Sigmoid colon (tissue), 7 donors: Measurements from ENCODE around the gene GNPDA1. TPM values are rescaled to one million over a fixed set of nuclear protein-coding genes. Genes with fewer than 3 reads are reported as not detected.

ENCODE experiments used
- DNase-seq: peaks from one replicate; pipeline ENCODE4 v3.0.0-alpha.2; 2019
- H3K27ac ChIP-seq, 4 donors: fragments of 200-600 bp; sonication (generic); one replicate each; pipeline ENCODE4 v1.5.1; 2016 to 2019; ENCODE audit warnings: mild to moderate bottlenecking in 1 of 4
- H3K27me3 ChIP-seq, 3 donors: fragments of 200-600 bp; sonication (generic); one replicate each; pipeline ENCODE4 v1.5.1; 2019; ENCODE audit warnings: mild to moderate bottlenecking in 1 of 3
- H3K36me3 ChIP-seq, 4 donors: fragments of 200-600 bp; sonication (generic); one replicate each; pipeline ENCODE4 v1.5.1; 2016 to 2019
- H3K4me1 ChIP-seq, 4 donors: fragments of 200-600 bp; sonication (generic); one replicate each; pipeline ENCODE4 v1.5.1; 2017 to 2019
- H3K4me3 ChIP-seq, 4 donors: fragments of 200-600 bp; sonication (generic); one replicate each; pipeline ENCODE4 v1.5.1; 2017 to 2019; ENCODE audit warnings: mild to moderate bottlenecking in 2 of 4, moderate library complexity in 1 of 4
- H3K9me3 ChIP-seq, 4 donors: fragments of 200-600 bp in 3 of 4; sonication (generic) in 3 of 4; one replicate each; pipeline versions ENCODE4 v1.5.1 to v1.6.1; 2013 to 2019
- EP300 ChIP-seq, 4 donors: sonication (generic); formaldehyde crosslinking; IDR thresholded peaks; one replicate each; pipeline ENCODE4 v1.6.1; 2017; ENCODE audit warnings: antibody characterized with exemption in 4 of 4
- POLR2A ChIP-seq, 2 donors: fragments of 450-650 bp; IDR thresholded peaks; one replicate each; pipeline ENCODE4 v1.6.1; 2016; ENCODE audit warnings: antibody characterized with exemption in 2 of 2, mild to moderate bottlenecking in 2 of 2, moderate library complexity in 2 of 2
- POLR2AphosphoS5 ChIP-seq, 4 donors: sonication (generic); formaldehyde crosslinking; IDR thresholded peaks; one replicate each; pipeline ENCODE4 v1.6.1; 2017; ENCODE audit warnings: antibody characterized with exemption in 4 of 4
- WGBS, 2 donors: extraction: QIAGEN DNeasy Blood & Tissue Kit; methylation state at CpG; one replicate each; pipeline ENCODE4 v1.1.7; 2013; 5-methylcytosine and 5-hydroxymethylcytosine counted together
- intact Hi-C: fragments of 100-400 bp; cut with DNase I; formaldehyde crosslinking; loops from one replicate; pipeline ENCODE4 v1.15.1; 2023
- polyA plus RNA-seq, 3 donors: library from polyadenylated mRNA; stranded (reverse); fragments of 200-250 nt; gene quantifications; one replicate each; pipeline ENCODE4 v1.2.3, GENCODE V29; 2013
- total RNA-seq, 4 donors: library from RNA; depleted of rRNA; stranded (reverse); fragments of >200 nt; gene quantifications; one replicate each; pipeline ENCODE4 v1.1.0, GENCODE V29; 2016
- TF ChIP-seq, protein P1 (sequence below), 4 experiments: fragments of 450-650 bp in 3 of 4; fragments of 200-600 bp in 1 of 4; IDR thresholded peaks; one replicate each; pipeline ENCODE4 v1.5.1; 2016 to 2019; ENCODE audit warnings: antibody characterized with exemption in 4 of 4, mild to moderate bottlenecking in 3 of 4, moderate library complexity in 2 of 4
- donor health status: healthy with polysubstance abuse.
- donor health status: Bipolar disorder and iron deficiency.
- donor health status: healthy.

The GNPDA1 gene
- total and polyA plus RNA-seq, 7 donors: 18.6 to 58.1 (median 25.4) TPM

- intact Hi-C loops: loop anchor here (10.0 kb wide), 1 partner anchor 339 kb away; no protein-coding TSS in a partner anchor
- Histone ChIP-seq H3K4me3 (no peak overlapping the region), H3K27ac (peak overlapping the region in 3 of 4 donors; percentile 19 to 62 (median 41)), H3K4me1 (peaks cover 0 to 29% (median 18%) of the 10 kb centered on the region in 4 donors), H3K9me3 (no peaks in the 10 kb centered on the region), H3K36me3 (peaks cover 0 to under 1% (median 0%) of the 10 kb centered on the region in 4 donors), H3K27me3 (no peaks in the 10 kb centered on the region)
- DNase-seq: no peak
- WGBS, 2 donors: 49 to 77% methylated on average over 6 of the region's 6 CpGs
- no peak for TF ChIP-seq EP300 (IDR thresholded peaks at IDR 0.05)
- no peak for TF ChIP-seq POLR2AphosphoS5 (IDR thresholded peaks at IDR 0.05)
- TF ChIP-seq, protein P1, sequence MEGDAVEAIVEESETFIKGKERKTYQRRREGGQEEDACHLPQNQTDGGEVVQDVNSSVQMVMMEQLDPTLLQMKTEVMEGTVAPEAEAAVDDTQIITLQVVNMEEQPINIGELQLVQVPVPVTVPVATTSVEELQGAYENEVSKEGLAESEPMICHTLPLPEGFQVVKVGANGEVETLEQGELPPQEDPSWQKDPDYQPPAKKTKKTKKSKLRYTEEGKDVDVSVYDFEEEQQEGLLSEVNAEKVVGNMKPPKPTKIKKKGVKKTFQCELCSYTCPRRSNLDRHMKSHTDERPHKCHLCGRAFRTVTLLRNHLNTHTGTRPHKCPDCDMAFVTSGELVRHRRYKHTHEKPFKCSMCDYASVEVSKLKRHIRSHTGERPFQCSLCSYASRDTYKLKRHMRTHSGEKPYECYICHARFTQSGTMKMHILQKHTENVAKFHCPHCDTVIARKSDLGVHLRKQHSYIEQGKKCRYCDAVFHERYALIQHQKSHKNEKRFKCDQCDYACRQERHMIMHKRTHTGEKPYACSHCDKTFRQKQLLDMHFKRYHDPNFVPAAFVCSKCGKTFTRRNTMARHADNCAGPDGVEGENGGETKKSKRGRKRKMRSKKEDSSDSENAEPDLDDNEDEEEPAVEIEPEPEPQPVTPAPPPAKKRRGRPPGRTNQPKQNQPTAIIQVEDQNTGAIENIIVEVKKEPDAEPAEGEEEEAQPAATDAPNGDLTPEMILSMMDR (IDR thresholded peaks at IDR 0.05): no peak
- no peak for TF ChIP-seq POLR2A (IDR thresholded peaks at IDR 0.05)
Observed at GRCh38 chr5:142015781-142016533, 3.1 kb upstream of the GNPDA1 start.

- Histone ChIP-seq H3K27me3 (no peaks in the 10 kb centered on the region), H3K4me1 (peaks cover 0 to 29% (median 18%) of the 10 kb centered on the region in 4 donors), H3K27ac (peak overlapping the region in 3 of 4 donors; percentile 19 to 62 (median 41)), H3K9me3 (no peaks in the 10 kb centered on the region), H3K4me3 (no peak overlapping the region), H3K36me3 (peaks cover 0 to 6% (median 0%) of the 10 kb centered on the region in 4 donors)
- TF ChIP-seq POLR2AphosphoS5 (IDR thresholded peaks at IDR 0.05): peak in 1 of 4 donors; percentile 15
- TF ChIP-seq POLR2A (IDR thresholded peaks at IDR 0.05): no peak
- TF ChIP-seq, protein P1 (IDR thresholded peaks at IDR 0.05): peak in 3 of 4 experiments; percentile 11 to 53 (median 32)
- TF ChIP-seq EP300 (IDR thresholded peaks at IDR 0.05): no peak
- intact Hi-C loops: loop anchor here (5.0 to 10.0 kb wide), 2 partner anchors 127 to 340 kb away; no protein-coding TSS in a partner anchor
- 63 to 66% methylated on average over 7 of the region's 7 CpGs for WGBS, 2 donors
- no peak for DNase-seq
Observed at GRCh38 chr5:142014911-142015584, 2.2 kb upstream of the GNPDA1 start.

DNA sequence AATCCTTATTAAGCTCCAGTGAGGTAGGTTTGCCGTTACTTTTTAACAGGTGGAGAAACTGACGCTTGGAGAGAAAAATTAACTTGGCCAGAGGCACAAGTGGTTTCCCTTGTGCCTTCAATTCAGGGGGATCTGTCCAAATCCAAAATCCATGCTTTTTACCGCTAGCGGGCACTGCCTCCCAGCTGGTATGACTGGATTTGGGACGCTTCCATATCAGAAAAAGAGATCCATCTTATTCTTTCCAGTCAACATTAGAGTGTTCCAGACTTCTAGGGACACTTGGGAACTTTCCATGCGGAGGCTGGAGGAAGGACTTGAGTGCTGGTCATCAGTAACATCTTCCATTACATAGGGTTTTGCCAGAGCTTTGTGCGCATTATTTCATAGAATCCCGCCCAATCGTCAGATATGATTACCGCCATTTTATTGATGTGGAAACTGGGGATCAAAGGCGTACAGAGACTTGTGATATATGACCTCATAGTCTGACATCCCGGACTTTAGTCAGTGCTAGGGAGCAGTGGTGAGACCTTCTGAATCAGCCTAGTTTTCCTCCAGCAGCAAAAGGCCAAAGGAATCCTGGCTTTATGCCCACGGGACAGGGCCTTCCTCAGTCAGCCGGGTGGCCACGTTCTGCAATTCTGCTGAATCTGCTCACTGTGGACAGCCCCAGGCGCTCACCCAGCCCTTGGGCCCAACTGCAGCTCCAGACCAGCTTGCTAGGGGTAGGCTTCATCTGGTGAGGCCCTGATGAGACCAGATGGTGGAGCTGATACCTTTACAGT, 1.1 kb upstream of the GNPDA1 start:
- intact Hi-C loops: loop anchor here (2.0 to 10.0 kb wide), 4 partner anchors 45 to 341 kb away; partner anchors contain the start of genes NDFIP1 and RNF14
- Histone ChIP-seq H3K36me3 (peaks cover 0 to 10% (median 0%) of the 10 kb centered on the region in 4 donors), H3K27ac (peak overlapping the region; percentile 83 to 87 (median 86)), H3K4me1 (peaks cover 0 to 29% (median 18%) of the 10 kb centered on the region in 4 donors), H3K9me3 (no peaks in the 10 kb centered on the region), H3K4me3 (no peak overlapping the region), H3K27me3 (no peaks in the 10 kb centered on the region)
- peak; percentile 77 for DNase-seq
- TF ChIP-seq, protein P1 (IDR thresholded peaks at IDR 0.05): no peak
- peak in 1 of 4 donors; percentile 29 for TF ChIP-seq POLR2AphosphoS5 (IDR thresholded peaks at IDR 0.05)
- 82 to 90% methylated on average over 16 of the region's 16 CpGs for WGBS, 2 donors

GRCh38 chr5:142012186-142012785, 541 bp downstream of the GNPDA1 start:
- Histone ChIP-seq H3K36me3 (peaks cover 0 to 25% (median 1%) of the 10 kb centered on the region in 4 donors), H3K4me3 (peak overlapping the region; percentile 71 to 83 (median 76)), H3K27me3 (no peaks in the 10 kb centered on the region), H3K9me3 (no peaks in the 10 kb centered on the region), H3K27ac (peak overlapping the region; percentile 83 to 87 (median 86)), H3K4me1 (peaks cover 0 to 29% (median 18%) of the 10 kb centered on the region in 4 donors)
- peak; percentile 74 for DNase-seq
- 8 to 21% methylated on average over 18 of the region's 18 CpGs for WGBS, 2 donors
- intact Hi-C loops: loop anchor here (2.0 to 10.0 kb wide), 4 partner anchors 43 to 343 kb away; partner anchors contain the start of genes NDFIP1 and RNF14
- TF ChIP-seq, protein P1 (IDR thresholded peaks at IDR 0.05): peak in 2 of 4 experiments; percentile 19 to 39
- TF ChIP-seq POLR2A (IDR thresholded peaks at IDR 0.05): no peak
